D341Med (cell line): ENCODE measurements around the gene MMP1.
A peak's percentile ranks its signal among the peaks of the same experiment; 100 is the strongest.

Source experiments
- DNase-seq: peaks from one replicate; pipeline ENCODE4 v3.0.0; 2012; ENCODE audit warnings: low spot score

MMP1 gene

DNA sequence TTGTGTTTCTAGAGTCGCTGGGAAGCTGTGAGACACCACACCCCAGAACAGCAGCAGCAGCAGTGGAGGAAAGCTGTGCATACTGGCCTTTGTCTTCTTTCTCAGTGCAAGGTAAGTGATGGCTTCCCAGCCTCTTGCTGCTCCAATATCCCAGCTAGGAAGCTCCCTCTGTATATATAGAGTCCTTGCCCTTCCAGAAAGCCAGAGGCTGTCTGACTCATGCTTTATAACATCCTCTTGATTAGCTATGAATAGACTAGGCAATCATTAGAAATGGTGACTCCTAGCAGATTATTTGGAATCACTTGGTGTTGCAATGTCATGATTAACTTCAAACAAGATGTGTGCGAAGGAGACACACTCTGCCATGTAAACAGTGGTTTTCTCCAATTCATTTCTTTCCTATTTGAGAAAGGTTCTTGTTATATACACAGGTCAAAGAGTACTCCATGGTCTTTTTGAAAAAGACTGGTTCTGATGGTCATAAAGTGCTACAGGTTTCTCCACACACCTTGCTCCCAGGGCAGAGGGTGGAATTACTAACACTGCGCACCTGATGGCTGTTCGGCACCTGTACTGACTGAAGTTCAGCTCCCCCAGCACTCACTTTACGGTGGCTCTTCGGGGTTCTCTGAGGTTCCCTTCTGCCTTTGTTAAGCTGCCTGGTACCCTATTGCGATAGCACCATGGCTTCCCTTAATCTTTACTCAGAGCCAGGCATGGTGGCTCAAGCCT, at the start of gene MMP1:
TSS of gene MMP1 (minus strand) at position 149 of the 735 bp plus-strand sequence. CDS start at position 81, 68 bp downstream.
- no peak for DNase-seq

DNA sequence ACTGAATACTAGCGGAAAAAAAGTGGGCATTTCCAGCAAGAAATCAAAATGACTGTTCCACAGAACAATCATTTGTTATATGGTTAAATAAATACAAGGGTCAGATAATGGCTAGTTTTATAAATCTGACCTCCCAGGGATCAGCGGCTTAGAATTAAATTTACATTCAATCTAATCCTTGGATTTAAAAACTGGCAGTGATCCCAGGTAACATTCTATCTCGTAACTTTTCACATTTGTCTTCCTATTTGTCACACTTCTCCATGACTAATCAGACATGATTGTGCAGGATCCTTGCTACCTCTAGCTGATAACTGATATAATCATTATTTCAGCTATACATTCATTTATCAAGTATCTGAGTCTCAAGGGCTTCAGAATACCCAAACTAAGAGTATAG, 48.3 kb upstream of the MMP1 start:
- DNase-seq = no peak

DNA sequence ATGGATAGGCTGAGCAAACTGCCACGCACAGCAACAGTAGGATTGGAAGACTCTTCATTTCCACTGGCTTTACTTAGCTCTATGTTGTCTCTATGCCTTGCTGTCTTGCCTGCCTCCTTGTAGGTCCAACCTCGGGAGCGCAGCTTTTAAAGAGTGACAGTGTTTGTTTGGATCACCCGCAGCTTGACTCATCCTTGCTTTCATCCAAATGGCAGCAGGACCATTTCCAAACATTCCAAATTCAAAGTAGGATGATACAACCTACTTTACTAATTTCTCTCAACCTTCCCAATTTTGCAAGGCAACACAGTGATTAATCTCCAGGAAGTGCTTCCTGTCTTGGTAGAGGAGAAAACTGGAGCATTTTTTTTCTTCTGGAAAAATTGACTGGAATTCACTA, 45.5 kb upstream of the MMP1 start, which contains the start of gene MMP3:
TSS of gene MMP3 (minus strand) at position 121 of the 400 bp plus-strand sequence. CDS start at position 58, 63 bp downstream.
- no peak for DNase-seq

DNA sequence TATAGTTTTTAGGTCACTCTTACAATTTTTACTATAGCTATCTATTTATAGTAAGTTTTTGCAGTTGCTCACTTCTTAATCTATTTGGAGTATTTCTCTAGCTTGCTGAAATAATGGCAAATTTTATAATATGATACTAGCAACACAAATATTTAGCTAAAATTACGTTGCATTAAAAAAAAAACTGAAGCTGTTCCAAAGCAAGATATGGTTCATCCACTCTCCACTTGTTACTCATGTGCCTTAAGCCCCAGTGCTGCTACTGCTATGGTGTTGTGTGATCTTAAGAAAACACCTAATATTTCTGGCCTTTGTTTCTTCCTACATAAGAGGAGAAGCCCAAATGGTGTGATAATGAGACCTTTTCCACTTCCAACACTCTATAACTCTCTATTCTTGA, 45.0 kb upstream of the MMP1 start:
- DNase-seq = no peak

DNA sequence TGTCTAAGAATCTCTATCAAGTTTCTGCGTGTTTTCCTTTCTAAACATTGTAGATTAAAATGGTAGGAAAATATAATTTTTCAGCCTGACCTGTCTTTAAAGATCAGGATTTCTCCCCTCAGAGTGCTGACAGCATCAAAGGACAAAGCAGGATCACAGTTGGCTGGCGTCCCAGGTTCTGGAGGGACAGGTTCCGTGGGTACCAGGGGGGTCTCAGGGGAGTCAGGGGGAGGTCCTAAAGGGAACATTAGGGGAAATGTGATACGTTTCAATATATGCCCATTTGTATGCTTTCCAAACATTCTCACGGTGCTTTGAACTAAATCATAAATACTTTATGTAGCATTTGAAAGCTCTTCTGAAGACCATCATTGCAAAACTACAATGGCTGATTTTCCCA, 42.1 kb upstream of the MMP1 start:
- no peak for DNase-seq

DNA sequence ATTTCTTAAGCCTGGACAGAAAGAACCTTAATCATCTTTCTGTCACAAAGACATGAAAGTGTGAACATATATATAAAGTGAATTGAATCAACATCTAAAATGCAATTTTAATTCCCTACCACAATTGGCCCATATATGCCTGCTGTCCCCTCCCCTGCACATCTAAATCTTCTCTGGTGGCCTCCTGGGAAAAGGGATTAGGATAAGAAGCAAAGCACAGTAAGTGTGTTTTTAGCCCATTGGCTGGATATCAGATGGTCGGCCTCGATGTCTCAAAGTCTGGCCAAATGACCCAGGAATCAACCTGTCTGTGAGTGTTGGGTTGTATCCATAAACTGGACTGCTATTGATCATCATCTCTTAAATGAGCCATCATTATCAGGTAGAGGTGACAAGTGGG, 39.7 kb upstream of the MMP1 start:
- peak; percentile 55 for DNase-seq

DNA sequence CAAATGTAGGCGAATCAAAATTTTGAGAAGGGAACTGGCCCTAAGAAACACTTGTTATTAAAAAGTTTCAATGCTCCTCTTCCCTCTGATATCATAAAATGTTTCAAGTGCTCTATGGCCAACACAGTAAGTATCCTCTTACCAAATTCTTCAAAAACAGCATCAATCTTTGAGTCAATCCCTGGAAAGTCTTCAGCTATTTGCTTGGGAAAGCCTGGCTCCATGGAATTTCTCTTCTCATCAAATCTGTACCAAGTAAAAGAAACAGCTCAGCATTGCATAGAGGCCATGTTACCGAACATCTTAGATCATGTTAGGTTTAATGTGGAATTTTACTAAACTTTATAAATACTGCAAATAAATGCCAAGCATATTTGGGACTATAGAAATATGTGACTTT, 39.2 kb upstream of the MMP1 start:
- DNase-seq = no peak

DNA sequence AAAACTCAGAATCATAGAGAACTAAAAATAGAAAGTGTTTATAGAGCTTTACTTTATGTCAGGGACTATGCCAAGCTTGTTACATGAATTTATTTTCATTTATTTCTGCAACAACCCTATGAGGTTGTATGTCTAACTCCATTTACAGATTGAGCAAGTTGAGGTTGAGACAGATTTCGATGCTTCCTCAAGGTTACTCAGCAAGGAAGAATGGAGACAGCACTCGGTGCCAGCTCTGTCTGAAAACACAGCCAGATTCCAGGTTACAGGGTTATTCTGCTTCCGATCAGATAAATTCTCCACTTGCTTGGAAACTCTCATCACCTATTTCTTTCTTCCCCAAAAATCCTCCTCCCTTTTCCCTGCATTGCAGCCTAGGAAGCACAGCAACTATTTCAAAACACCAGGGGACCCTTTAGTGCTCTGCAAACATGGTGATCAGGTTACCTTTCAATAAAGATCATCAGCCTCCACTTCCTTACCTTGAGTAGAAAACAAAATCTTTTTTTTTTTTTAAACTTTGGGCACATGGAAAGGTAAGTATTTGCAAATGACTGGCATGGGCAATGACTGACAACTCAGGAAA, 38.4 kb upstream of the MMP1 start:
- DNase-seq = no peak

DNA sequence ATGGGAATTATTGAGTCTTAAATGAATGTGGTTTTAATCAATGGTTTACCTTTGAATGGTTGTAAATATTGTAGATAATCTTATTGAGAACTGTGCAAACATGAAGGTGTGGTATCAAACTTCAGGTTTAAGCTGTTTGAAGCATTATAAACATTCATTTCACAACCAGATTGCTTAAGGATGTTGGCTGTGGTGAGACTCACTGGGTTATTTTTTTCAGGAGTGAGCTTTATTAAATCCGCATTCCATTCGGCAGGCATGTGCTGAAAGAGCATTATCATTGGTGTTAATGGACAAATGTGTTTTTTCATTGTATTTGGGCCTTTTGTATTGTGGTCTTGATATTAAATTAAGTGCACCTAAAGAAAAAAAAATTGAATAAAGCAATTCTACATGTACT, 35.8 kb upstream of the MMP1 start:
- DNase-seq = no peak

DNA sequence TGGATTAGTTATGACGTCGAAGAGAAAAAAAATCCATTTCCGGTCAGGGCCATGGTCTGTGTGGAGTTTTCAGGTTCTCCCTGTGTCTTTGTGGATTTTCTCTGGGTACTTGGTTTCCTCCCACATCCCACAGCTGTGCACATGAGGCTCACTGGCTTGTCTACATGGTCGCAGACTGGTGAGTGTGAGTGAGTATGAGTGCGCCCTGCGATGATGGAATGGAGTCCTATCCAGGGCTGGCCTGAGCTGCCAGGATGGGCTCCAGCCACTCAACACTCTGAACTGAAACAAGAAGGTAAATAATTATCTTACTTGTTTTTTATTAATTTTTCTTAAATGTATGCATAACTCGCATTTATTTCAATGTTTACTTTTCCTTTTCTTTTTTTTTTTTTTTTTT, 34.7 kb upstream of the MMP1 start:
- DNase-seq = no peak

DNA sequence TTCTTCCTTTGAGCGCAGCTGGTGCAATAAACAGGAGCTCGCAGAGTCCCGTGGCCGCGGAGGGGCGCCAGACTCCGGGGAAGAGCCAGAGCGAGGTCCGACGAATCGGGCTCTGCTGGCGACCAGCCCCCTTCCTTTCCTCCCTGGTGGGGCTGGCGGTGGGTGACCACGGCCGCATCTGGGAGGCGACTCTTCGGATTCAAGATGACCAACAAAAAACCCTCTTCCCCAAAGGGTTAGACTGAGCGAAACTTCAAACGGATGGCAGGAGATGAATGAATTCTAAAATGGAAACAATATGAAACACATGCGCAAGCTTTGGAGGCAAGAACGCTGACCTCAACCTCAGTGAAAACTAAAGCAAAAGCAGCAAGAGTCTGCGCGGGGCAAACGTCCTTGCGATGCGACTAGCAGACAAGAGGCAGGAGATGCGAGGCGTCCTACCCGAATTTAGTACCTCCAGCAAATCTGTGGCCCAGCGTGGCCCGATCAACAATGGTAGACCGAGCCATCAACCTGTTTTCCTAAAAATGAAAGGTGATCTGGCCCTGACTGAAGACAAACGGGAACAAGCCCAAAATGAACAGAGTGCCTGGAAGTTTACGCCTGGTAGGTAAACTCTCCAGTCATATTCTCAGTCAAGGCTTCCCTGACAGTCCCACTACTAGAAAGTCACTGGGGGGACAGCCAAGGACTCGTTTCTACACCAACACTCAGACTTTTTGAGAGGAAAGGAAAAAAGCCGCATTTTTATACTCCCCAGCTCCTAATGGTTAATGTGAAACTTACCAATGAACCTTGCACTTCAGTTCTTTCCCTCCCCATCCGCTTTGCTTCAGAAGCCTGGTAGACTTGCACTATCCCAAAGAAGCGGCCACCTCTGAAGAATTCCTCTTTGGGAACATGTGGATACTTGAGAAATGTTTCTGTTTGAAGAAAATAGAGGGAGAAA, 33.8 kb upstream of the MMP1 start:
- DNase-seq = no peak

DNA sequence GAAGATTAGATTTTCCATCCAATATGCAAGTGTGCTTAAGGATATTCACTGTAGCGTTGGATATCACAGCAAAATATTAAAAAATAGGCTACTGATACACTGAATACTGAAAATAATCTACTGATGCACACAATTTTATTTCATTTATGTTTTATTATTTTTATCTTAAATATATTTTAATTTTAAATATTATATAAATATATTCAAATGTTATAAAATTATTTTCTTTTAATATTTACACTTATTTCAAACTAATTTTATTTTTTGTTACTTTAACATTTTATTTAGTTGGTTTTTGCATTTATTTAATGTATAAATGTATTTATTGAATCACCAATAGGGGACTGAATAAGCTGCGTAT, 33.1 kb upstream of the MMP1 start:
- DNase-seq = no peak

DNA sequence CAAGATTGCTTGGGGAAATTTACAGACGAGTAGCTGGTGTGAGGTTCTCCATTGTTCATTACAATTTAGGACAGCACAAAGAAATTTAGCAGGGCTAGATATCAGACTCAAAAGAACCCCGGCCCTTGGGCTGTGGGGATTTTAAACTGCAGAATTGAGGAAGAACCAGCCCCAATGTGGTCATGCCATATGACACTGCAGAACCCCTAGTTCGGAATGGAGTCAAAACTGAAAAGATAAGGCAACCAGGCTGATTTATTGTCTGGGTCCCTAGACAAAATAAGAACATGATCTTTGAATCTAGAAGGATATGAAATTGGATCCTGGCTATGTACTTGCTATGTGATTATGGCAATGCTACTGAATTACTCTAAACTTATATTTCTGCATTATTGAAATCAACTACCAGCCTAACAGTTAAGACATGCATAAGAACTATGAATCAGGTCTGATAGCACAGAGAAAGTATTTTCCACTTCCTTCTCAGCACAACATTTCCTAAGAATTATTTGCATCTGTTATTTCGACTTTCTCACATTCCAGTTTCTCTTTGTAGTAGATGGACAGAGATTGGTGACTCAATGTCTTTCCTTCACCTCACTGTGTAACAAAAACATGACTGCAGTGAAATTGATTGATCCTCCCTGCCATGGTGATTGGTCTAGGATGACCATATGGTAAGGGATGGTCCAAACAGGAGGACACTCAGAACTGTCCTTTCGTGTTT, 32.2 kb upstream of the MMP1 start:
- no peak for DNase-seq

DNA sequence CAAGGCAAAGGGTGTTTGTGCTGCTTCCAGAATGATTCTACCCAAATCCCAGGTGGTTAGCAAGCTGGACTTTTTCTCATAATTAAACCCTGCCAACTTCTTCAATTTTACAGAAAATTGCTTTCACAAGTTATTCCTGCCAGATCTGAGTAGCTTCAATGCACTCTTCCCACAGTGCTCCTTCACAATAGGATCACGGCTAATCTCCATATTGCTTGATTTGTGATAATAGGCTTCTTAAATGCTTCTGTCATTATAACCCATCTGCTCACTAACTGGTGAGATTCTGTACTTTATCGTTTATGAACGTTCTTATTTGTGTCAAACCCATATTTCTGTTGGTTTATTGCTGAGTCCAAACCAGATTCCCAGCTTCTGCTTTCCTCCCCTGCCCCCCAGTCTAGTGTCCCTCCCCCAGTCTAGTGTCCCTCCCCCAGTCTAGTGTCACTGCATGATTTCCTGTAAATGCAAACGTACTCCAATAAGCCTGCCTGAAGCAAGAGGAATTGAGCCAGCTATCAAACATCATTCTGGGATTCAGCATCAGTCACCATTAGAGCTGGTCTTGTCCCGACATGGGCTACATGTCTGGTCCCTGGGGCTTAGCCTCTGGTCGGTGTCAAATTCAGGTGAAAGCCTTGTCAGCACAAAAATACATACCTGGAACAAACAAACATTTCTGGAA, 31.5 kb upstream of the MMP1 start:
- peak; percentile 45 for DNase-seq

DNA sequence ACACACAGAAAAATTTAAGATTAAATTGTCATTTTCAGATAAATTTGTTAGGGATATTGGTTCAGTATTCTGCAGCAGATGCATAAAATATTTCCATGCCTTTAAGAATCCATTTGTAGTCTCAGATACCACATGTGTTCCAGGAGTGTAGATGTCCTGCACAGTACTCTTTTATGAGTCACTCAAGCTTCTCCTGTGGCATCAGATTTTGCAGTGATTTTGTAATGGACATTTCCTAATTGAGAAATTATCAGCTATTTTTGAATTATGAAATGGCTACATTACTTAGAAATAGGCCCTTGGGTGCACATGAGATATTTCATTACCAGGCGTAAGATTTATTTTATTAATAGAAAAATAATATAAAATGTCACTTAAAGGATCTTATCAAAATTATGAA, 26.6 kb upstream of the MMP1 start:
- DNase-seq = no peak

DNA sequence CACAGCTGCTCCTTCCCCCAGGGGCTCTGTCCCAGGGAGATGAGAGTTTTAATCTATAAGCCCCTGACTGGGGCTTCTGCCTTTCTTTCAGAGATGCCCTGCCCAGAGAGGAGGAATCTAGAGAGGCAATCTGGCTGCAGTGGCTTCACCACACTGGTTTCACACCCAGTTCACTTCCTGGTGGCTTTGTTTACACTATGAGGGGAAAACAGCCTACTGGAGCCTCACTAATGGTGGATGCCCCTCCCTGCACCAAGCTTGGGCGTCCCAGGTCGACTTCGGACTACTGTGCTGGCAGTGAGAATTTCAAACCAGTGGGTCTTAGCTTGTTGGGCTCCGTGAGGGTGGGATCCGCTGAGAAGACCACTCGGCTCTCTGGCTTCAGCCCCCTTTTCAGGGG, 21.5 kb upstream of the MMP1 start:
- DNase-seq = no peak

DNA sequence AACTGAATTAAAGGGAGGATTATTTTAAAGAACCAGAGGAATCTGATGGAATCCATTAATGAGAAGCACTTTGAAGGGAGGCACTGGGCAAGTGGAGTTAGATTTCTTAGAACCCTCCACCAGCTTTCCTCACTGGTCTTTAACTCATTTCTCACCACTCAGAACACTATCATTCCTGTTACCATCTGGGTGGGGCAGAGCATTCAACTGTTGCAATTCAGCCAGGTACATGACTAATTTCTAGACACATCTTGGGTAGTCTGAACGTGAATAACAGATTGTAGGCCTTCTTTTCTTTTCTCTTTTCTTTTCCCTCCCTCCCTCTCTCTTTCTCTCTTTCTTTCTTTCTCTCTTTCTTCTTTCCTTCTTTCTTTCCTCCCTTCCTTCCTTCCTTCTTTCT, 15.5 kb upstream of the MMP1 start:
- DNase-seq = no peak

DNA sequence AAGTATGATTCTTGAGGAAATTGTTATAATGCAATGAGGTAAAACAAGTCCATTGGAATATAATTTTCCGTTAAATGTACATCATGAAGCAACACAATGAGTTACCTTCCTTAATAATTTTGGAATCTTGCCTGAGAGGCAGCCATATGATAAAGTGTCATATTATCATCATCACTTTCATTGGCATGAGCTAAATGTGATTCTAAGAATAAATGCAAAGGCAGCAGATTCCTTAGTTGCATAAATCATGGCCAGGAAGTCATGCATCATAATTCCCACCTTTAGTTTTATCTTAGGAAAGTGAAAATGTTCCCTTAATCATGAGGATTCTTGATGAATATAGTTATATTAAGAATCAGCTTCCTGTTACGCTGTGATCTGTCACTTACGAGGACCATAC, 14.2 kb upstream of the MMP1 start:
- DNase-seq = no peak

DNA sequence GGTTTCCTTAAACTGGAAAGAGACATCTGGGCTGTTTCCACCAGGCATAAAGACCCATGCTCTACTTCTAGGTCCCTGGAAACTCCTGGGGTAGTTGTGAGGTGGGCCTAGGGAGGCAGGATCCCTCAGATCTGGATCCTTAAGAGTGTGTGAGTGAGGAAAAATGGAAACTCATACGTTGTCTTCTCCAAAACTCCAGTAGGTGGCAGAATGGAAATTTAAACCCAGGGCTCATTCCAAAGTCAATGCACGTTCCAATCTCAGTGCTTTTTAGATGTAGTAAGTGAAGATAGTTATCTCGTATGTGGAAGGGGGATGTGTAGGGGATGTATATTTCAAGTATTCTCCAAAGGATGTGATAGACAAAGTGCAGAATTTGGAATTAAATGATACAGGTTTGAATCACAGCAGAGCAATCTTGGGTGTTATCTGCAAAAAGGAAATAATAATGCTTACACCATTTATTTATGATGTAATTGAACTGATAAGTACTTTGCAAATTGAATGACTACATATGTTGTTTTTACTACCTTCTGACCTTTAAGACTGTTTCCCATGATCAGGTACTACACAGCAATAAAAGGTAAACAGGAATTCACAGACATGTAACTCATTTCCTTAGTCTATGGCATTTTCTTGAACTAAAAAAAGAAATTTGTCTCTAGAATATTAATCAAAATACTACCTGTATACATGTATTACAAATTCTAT, 13.1 kb upstream of the MMP1 start:
- peak; percentile 59 for DNase-seq

DNA sequence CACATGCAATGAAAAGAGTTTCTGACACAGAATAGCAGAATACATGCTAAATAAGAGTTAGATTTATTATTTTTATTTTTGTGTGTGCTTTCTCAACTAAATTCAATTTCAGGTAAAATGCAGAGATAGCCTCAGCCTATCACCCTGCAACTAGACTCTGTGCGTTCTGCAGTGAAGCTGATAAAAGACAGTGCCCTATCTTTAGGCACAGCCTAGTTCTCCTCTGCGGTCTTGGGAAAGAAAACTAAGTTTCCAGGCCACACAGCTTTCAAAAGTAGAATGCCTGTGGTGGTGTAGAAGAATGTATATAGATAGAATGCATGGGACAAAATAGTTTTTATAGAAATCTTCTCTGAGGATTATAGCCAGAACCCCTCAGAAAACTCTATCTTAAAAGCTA, 12.0 kb upstream of the MMP1 start:
- no peak for DNase-seq

DNA sequence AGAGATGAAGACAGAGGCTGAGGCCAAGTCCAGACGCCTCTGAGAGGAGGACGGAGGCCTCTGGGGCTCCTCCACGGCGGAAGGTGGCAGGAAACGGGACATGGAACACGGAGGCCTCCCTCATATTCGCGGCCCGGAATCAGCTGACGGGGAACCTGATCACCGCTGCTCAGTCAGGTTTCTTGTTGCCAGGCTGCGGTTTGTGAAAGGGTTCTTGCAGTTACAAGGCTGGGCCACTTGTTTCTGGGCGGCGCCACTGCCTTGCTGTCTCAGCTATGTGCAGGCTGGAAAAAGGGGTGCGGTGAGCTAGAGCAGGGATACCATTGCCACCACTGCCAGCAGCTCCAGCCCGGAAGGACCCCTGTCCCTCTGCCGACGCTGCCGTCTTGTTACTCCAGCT, 10.0 kb upstream of the MMP1 start:
- DNase-seq = peak; percentile 38
